Mesenchymal stem cell (in vitro differentiated cells and primary cell): ENCODE data around the gene ASXL1.

ENCODE experiments used
- DNase-seq: peaks from one replicate; pipeline ENCODE4 v3.0.0-alpha.2; 2013
- H2AFZ ChIP-seq: one replicate; pipeline ENCODE4 v1.6.1; 2013; ENCODE audit warnings: low read depth, mild to moderate bottlenecking, control low read depth, inconsistent platforms, low read length, moderate library complexity
- H2AK5ac ChIP-seq: 2 replicates; pipeline ENCODE4 v1.6.1; 2013; ENCODE audit warnings: low read length, moderate library complexity, mild to moderate bottlenecking, inconsistent platforms; ENCODE audit not compliant: severe bottlenecking
- H2BK120ac ChIP-seq: one replicate; pipeline ENCODE4 v1.6.1; 2013; ENCODE audit warnings: low read depth, mild to moderate bottlenecking, inconsistent platforms, low read length, moderate library complexity
- H2BK12ac ChIP-seq, 2 experiments: one replicate each; pipeline ENCODE4 v1.6.1; 2013; ENCODE audit warnings: inconsistent platforms in 2 of 2, low read length in 2 of 2, mild to moderate bottlenecking in 2 of 2, moderate library complexity in 2 of 2, control low read depth in 1 of 2
- H2BK15ac ChIP-seq: one replicate; pipeline ENCODE4 v1.6.1; 2013; ENCODE audit warnings: mild to moderate bottlenecking, low read depth, inconsistent platforms; ENCODE audit not compliant: poor library complexity, severe bottlenecking
- H2BK5ac ChIP-seq: 2 replicates; pipeline ENCODE4 v1.6.1; 2013; ENCODE audit warnings: low read depth, mild to moderate bottlenecking, low read length, control low read depth, inconsistent platforms; ENCODE audit not compliant: poor library complexity, severe bottlenecking
- H3K14ac ChIP-seq, 2 experiments: one replicate each; pipeline ENCODE4 v1.6.1; 2013; ENCODE audit warnings: inconsistent platforms in 2 of 2, low read length in 2 of 2, control low read depth in 1 of 2, mild to moderate bottlenecking in 1 of 2, moderate library complexity in 1 of 2
- H3K18ac ChIP-seq, 2 experiments: one replicate each; pipeline ENCODE4 v1.6.1; 2013; ENCODE audit warnings: inconsistent platforms in 2 of 2, low read length in 2 of 2, control low read depth in 1 of 2, low read depth in 1 of 2, mild to moderate bottlenecking in 1 of 2
- H3K23ac ChIP-seq, 2 experiments: one replicate each; pipeline ENCODE4 v1.6.1; 2013; ENCODE audit warnings: inconsistent platforms in 2 of 2, low read length in 2 of 2, mild to moderate bottlenecking in 2 of 2, moderate library complexity in 2 of 2, control low read depth in 1 of 2
- H3K27ac ChIP-seq: 2 replicates; pipeline ENCODE4 v1.5.1; 2013; ENCODE audit warnings: mild to moderate bottlenecking, moderate library complexity, low read length, control low read depth, inconsistent platforms; ENCODE audit not compliant: poor library complexity, severe bottlenecking
- H3K27me3 ChIP-seq, 2 experiments: 2 replicates each; pipeline versions ENCODE4 v1.6.1 to v1.7.0; 2013; ENCODE audit warnings: low read length in 2 of 2, mild to moderate bottlenecking in 2 of 2, moderate library complexity in 2 of 2, control low read depth in 1 of 2, inconsistent platforms in 1 of 2; ENCODE audit not compliant: control insufficient read depth in 1 of 2, insufficient read depth in 1 of 2
- H3K36me3 ChIP-seq, 2 experiments: 2 replicates each; pipeline versions ENCODE4 v1.6.1 to v1.7.0; 2013; ENCODE audit warnings: low read length in 2 of 2, control low read depth in 1 of 2, inconsistent platforms in 1 of 2, low read depth in 1 of 2, mild to moderate bottlenecking in 1 of 2; ENCODE audit not compliant: insufficient read depth in 2 of 2, control insufficient read depth in 1 of 2
- H3K4ac ChIP-seq, 2 experiments: one replicate each; pipeline ENCODE4 v1.6.1; 2013; ENCODE audit warnings: inconsistent platforms in 2 of 2, low read length in 2 of 2, mild to moderate bottlenecking in 2 of 2, moderate library complexity in 2 of 2, control low read depth in 1 of 2, low read depth in 1 of 2
- H3K4me1 ChIP-seq: 2 replicates; pipeline ENCODE4 v1.6.1; 2013; ENCODE audit warnings: low read depth, low read length, control low read depth; ENCODE audit not compliant: control insufficient read depth, insufficient read depth
- H3K4me2 ChIP-seq: 2 replicates; pipeline ENCODE4 v1.6.1; 2013; ENCODE audit warnings: low read length, mild to moderate bottlenecking, inconsistent platforms; ENCODE audit not compliant: poor library complexity, severe bottlenecking
- H3K4me3 ChIP-seq, 2 experiments: 2 replicates each; pipeline versions ENCODE4 v1.5.1 to v1.7.0; 2013; ENCODE audit warnings: low read length in 2 of 2, mild to moderate bottlenecking in 2 of 2, control low read depth in 1 of 2, low read depth in 1 of 2; ENCODE audit not compliant: insufficient read depth in 1 of 2
- H3K79me1 ChIP-seq: replicated peaks from 2 replicates; pipeline ENCODE4 v1.6.1; 2013; ENCODE audit warnings: mild to moderate bottlenecking, control low read depth, low read length, inconsistent platforms; ENCODE audit not compliant: poor library complexity, severe bottlenecking
- H3K9ac ChIP-seq: 2 replicates; pipeline ENCODE4 v1.7.0; 2013; ENCODE audit warnings: mild to moderate bottlenecking, low read length, moderate library complexity
- H3K9me3 ChIP-seq: 2 replicates; pipeline ENCODE4 v1.7.0; 2013; ENCODE audit warnings: mild to moderate bottlenecking, low read length; ENCODE audit not compliant: control insufficient read depth
- H4K8ac ChIP-seq: one replicate; pipeline ENCODE4 v1.6.1; 2013; ENCODE audit warnings: inconsistent platforms, mild to moderate bottlenecking, low read length, moderate library complexity
- H4K91ac ChIP-seq: one replicate; pipeline ENCODE4 v1.6.1; 2013; ENCODE audit warnings: mild to moderate bottlenecking, low read length, inconsistent platforms
- WGBS: methylation state at CpG from one replicate; pipeline ENCODE4 v1.1.7; 2013; ENCODE audit warnings: mixed read lengths; 5-methylcytosine and 5-hydroxymethylcytosine counted together

Gene ASXL1

DNA sequence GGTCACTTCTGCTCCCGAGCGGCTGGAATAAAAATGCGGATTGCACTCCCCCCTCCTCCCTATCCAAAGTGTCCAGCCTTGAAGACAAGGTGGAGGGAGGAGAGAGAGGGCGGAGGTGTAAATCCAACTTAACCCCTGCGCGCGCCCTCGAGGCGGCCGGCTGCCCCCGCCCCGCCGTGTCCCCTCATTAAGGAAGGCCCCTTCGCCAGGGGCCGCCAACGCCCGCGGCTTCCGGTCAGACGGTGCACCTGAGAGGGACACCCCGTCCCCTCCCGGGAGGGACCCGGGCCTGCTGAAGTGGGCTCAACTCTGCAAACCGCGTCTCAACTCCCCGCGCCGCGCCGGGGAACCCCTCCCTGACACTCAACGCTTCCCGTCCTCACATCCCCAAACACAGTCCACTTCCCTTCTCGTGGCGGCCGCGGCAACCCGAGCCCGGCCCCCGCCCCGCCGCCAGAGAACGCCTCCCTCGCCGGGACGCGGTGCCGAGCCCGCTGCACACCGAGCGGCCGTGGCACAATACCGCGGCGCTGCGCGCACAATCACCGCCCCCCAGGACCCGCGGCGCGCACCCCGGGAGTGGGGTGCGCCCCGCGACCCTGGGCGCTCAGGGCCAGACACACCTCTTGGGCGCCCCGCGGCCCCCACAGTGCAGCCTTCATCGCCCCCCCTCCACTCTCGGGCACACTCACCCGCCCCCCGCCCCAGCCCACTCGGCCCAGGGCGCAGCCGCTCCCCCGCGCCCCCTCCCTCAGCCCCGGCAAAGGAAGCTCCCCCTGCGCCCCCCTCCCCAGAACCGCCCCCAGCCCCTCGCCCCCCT, 124.5 kb downstream of the ASXL1 start:
- H3K4me3 ChIP-seq = peak overlapping the region; percentile 80 to 83
- H4K8ac ChIP-seq = no peak overlapping the region
- H3K4me1 ChIP-seq = peaks cover 33% of the 10 kb centered on the region
- H3K9me3 ChIP-seq = no peaks in the 10 kb centered on the region
- H3K18ac ChIP-seq = peak overlapping the region; percentile 89 to 92
- H2BK120ac ChIP-seq = peak overlapping the region; percentile 96
- H3K23ac ChIP-seq = peak overlapping the region in 1 of 2 experiments; percentile 86
- under 1% methylated on average over 40 of the region's 82 CpGs for WGBS
- H2AFZ ChIP-seq = no peak overlapping the region
- H3K79me1 ChIP-seq = peaks cover 5% of the 10 kb centered on the region
- H3K4me2 ChIP-seq = peak overlapping the region; percentile 73
- H2BK12ac ChIP-seq = peak overlapping the region in 1 of 2 experiments; percentile 32
- peak overlapping the region; percentile 60 for H2BK15ac ChIP-seq
- H3K27me3 ChIP-seq = peaks cover 0 to 4% of the 10 kb centered on the region in 2 experiments
- H3K14ac ChIP-seq = peak overlapping the region; percentile 48 to 65
- peak overlapping the region; percentile 70 for H4K91ac ChIP-seq
- H3K27ac ChIP-seq = peak overlapping the region; percentile 75
- H3K36me3 ChIP-seq = no peaks in the 10 kb centered on the region
- H3K9ac ChIP-seq = peak overlapping the region; percentile 66
- H2BK5ac ChIP-seq = peak overlapping the region; percentile 58
- peak overlapping the region in 1 of 2 experiments; percentile 71 for H3K4ac ChIP-seq
- DNase-seq = peak; percentile 53
- no peak overlapping the region for H2AK5ac ChIP-seq

DNA sequence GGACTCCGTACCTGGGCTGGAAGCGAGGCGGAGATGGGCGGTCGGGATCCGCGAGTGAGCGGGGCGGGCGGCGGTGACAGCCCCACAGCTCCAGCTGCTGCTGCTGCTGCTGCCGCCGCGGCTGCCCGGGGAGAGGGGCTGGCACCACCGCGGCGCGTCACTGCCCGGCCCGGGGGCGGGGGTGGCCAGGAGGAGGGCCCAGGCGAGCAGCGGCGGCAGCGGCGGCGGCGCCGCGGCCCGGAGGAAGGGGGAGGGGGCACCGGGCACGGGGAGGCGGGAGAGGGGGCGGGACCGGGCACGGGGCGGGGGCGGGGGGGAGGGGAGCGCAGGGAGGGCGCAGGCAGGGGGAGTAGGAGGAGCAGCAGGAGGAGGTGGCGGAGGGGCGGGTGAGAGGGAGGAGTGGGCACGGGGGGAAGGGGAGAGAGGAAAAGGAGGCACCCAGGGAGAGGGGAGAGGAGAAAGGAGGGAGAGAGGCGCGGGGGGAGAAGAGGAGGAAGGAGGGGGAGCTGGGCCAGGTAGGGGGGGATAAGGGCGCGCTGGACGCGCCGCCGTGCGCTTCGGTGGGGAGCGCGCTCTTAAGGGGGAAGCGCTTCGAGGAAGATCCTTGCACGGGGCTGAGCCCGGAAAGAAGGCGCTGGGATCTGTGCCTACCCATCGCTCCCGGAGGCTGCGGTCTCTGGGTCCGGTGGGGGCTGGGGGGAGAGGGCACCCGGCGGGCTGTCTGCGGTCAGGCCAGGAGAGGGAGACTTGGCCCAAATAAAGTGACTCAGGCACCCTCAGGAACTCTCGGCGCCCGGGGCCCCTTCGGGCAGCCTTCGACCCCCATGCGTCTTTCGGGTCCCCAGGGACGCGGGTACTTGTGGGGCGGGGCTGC, 125.5 kb downstream of the ASXL1 start:
- Histone ChIP-seq H2BK12ac (peak overlapping the region in 1 of 2 experiments; percentile 88), H2BK5ac (peak overlapping the region; percentile 78), H3K4ac (peak overlapping the region; percentile 5 to 92), H4K91ac (peak overlapping the region; percentile 87), H3K9ac (peak overlapping the region; percentile 58), H3K4me3 (peak overlapping the region; percentile 78 to 83), H2BK15ac (peak overlapping the region; percentile 84), H3K18ac (peak overlapping the region; percentile 90 to 95), H3K4me1 (peaks cover 26% of the 10 kb centered on the region), H3K9me3 (peaks cover 5% of the 10 kb centered on the region), H2BK120ac (peak overlapping the region; percentile 96), H3K27me3 (peaks cover 0 to 5% of the 10 kb centered on the region in 2 experiments), H3K79me1 (peaks cover 5% of the 10 kb centered on the region), H2AFZ (peak overlapping the region; percentile 59), H3K36me3 (no peaks in the 10 kb centered on the region), H3K14ac (peak overlapping the region; percentile 65 to 89), H3K27ac (peak overlapping the region; percentile 90), H4K8ac (peak overlapping the region; percentile 16), H3K23ac (peak overlapping the region in 1 of 2 experiments; percentile 87), H2AK5ac (no peak overlapping the region), H3K4me2 (peak overlapping the region; percentile 98)
- WGBS = 1% methylated on average over 38 of the region's 79 CpGs
- DNase-seq = peak; percentile 86

DNA sequence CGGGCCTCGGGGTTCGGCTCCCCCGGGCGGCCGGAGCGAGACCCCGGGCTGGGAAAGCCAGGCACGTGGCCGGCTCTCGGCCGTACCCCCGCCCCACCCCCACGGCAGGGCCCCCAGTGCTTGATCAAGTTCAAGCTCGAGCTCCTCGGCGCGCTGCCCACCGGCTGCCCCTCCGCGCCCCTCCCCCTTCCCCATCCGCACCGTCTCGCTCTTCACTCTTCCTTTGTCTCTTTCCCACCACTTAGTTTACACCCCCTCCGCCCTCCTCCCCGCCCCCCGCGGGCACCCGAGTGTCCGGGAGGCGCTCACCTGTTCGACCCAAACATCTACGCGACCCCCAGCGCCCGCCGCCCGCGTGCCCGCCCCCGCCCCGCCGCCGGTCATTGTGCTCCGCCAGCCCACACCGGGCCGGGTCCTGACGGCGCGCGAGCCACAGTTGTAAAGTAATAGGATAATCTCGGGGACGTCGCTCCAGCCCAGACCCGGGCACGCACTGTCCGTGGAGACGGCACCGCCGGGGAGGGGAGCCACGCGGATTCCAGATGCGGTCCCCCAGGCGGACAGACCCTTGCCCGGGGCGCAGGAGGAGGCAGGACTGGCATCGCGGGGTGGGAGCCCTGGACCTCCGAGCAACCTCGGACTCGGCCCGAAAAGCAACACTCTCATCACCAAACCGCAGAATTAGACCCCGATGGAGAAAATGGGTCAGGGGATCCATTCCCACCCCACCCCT, 126.3 kb downstream of the ASXL1 start:
- Histone ChIP-seq H3K9me3 (peaks cover 5% of the 10 kb centered on the region), H3K18ac (peak overlapping the region; percentile 90 to 97), H2BK12ac (peak overlapping the region in 1 of 2 experiments; percentile 98), H4K8ac (peak overlapping the region; percentile 95), H2AFZ (peak overlapping the region; percentile 58), H3K4me2 (peak overlapping the region; percentile 98), H3K14ac (peak overlapping the region; percentile 67 to 94), H3K4ac (peak overlapping the region; percentile 90 to 97), H3K36me3 (no peaks in the 10 kb centered on the region), H3K27ac (peak overlapping the region; percentile 92), H2AK5ac (peak overlapping the region; percentile 51), H2BK120ac (peak overlapping the region; percentile 96), H2BK5ac (peak overlapping the region; percentile 96), H3K9ac (peak overlapping the region; percentile 72), H3K4me1 (peaks cover 21% of the 10 kb centered on the region), H3K4me3 (peak overlapping the region; percentile 69 to 79), H3K27me3 (peaks cover 0 to 5% of the 10 kb centered on the region in 2 experiments), H3K23ac (peak overlapping the region; percentile 79 to 90), H2BK15ac (peak overlapping the region; percentile 95), H4K91ac (peak overlapping the region; percentile 97), H3K79me1 (peaks cover 5% of the 10 kb centered on the region)
- under 1% methylated on average over 49 of the region's 74 CpGs for WGBS
- peak; percentile 61 for DNase-seq
